H1 (cell line): Measurements from ENCODE around the gene SLCO2A1. TPM values are rescaled to one million over a fixed set of nuclear protein-coding genes. Genes with fewer than 3 reads are reported as not detected.

ENCODE experiments used
- SIX5 ChIP-seq: IDR thresholded peaks from 2 replicates; pipeline ENCODE4 v1.6.1; 2011; ENCODE audit warnings: mild to moderate bottlenecking, low read depth, low read length
- polyA plus RNA-seq, 7 experiments: library from polyadenylated mRNA; depleted of rRNA in 3 of 7; stranded (reverse) in 5 of 7; unstranded in 2 of 7; fragments of >200 nt in 5 of 7; fragments of 200-250 nt in 2 of 7; gene quantifications; 1 replicate in 5 of 7; 2 replicates in 1 of 7; 4 replicates in 1 of 7; pipeline versions ENCODE4 v1.2.1 to v1.2.3, GENCODE V29; 2011 to 2013; ENCODE audit warnings: missing spikeins in 2 of 7, mixed read lengths in 2 of 7
- total RNA-seq: library from RNA; stranded (reverse); fragmentation: NEBNext Ultra II Directional; extraction: Animal tissue kit (Norgen Biotek cat#: 25700); gene quantifications from 2 replicates; pipeline ENCODE4 v1.2.1, GENCODE V29; 2021

SLCO2A1 gene
- total and polyA plus RNA-seq, 2 of the 8 experiments (the other 6 are each of a cell fraction or from before 2014, with no cell fraction given): 1.1 to 2.3 TPM

DNA sequence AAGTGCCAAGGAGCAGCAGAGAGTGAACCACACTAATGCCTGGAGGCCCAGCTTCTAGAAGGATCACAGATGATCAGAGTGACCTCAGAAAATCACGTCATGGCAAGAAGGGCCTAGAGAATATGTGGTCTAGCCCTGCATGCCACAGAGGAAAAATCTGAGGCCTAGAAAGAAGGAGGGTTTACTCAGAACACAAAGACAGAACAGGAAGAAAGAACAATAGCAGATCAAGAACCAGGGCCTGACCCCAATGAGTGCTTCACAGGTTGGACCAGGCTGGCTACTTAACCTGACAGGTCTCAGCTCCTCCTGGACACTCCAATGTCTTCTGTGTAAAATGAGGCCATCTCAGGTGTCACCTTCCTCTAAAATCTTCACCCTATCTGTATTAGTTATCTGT lies 148.2 kb downstream of the SLCO2A1 start (continued):
- no peak for TF ChIP-seq SIX5
- TF ChIP-seq, all 59 proteins: peak for 0
